GM19238 (cell line): ENCODE data around the gene COX7C.
"Not testable (repeated sequence)": the region's sequence is repeated elsewhere in the genome, so short reads cannot be mapped to it uniquely, and the experiment has no call there.

Experiments
- DNase-seq: peaks from one replicate; pipeline ENCODE4 v3.0.0; 2011; ENCODE audit warnings: low spot score; ENCODE audit not compliant: insufficient read length

Gene COX7C, protein sequence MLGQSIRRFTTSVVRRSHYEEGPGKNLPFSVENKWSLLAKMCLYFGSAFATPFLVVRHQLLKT

DNA sequence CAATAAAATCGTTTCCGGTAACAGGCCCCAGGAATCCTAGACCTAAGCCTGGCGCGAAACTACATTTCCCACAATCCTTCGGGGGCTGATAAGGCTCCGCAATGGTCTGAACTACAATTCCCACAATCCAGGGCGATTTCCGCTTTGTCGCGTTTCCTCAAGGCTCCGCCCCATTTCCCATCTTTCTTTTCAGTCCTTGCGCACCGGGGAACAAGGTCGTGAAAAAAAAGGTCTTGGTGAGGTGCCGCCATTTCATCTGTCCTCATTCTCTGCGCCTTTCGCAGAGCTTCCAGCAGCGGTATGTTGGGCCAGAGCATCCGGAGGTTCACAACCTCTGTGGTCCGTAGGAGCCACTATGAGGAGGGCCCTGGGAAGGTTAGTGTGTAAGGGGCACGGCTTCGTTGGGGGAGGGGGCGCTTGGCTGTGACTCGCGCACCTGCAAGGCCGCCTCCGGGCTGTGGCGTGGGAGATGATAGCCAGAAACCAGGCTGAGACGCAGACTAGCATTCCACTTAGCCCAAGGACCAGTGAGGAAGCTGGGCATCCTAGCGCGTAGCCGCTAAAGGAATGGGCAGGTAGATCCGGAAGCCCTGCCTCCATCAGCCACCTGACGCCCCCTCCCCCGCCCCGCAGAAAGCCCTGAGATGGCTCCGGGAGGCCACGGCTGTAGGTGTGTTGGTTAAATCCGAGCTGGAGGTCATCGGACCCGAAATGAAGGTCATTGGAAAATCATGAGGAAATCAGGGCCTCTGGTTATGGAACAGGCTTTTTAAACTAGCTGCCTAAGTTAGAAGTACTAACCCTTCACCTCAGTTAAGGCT lies at the start of gene COX7C:
Gene COX7C, plus strand, starts transcription at position 186 of the 821 bp plus-strand sequence. Its CDS starts 115 bp downstream, at position 301.
- peak; percentile 78 for DNase-seq

DNA sequence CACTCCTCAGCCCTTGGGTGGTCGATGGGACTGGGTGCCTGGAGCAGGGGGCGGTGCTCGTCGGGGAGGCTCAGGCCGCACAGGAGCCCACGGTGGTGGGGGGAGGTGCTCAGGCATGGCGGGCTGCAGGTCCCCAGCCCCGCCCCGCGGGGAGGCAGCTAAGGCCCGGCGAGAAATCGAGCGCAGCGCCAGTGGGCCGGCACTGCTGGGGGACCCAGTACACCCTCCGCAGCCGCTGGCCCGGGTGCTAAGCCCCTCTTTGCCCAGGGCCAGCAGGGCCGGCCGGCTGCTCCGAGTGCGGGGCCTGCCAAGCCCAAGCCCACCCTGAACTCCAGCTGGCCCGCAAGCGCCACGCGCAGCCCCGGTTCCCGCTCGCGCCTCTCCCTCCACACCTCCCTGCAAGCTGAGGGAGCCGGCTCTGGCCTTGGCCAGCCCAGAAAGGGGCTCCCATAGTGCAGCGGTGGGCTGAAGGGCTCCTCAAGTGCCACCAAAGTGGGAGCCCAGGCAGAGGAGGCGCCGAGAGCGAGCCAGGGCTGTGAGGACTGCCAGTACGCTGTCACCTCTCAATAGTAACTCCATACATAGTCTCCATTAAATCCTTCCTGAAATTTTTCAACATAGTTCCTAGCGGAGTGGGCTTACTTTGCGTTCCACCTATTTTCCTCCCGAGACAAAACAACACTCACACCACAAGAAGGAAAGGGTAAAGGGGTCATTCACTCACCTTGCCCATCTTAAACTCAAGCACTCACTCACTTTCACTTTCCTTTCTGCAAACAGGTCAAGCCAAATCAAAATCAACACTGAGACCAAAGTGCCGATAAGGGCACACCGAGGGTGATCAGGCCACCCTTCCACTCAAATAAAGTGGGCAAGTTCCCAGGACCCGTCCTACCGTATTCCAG lies 48.0 kb upstream of the COX7C start:
- not testable (repeated sequence) for DNase-seq

DNA sequence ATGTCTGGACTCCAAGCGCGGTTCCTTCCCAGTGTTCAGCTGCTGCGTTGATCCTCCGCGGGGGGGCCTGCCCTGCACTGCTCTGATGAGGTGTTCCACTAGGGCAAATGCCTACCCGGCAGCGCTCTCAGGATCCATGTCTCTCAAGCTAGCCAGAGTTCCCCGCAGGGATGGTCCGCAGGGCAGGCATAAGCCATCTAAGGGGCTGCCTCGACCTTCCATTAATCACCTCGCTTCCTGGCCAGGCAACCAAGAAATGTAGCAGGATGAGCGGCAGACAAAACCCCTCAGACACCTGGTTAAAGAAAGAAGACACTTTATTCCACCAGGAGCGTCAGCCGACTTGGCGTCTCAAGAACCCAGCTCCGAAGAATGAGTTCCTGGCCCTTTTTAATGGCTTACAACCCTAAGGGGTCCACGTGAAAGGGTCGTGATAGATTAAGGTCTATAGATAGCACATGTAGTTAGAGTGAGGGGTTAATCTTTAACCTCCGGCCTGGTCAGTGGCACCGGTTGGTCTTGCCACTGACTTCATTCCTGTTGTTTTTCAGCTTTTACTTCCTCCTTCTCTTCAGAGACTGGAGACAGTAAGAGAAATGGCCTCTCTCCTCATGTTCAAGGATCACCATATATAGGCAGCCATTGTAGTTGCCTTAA lies 47.2 kb upstream of the COX7C start:
- no peak for DNase-seq

DNA sequence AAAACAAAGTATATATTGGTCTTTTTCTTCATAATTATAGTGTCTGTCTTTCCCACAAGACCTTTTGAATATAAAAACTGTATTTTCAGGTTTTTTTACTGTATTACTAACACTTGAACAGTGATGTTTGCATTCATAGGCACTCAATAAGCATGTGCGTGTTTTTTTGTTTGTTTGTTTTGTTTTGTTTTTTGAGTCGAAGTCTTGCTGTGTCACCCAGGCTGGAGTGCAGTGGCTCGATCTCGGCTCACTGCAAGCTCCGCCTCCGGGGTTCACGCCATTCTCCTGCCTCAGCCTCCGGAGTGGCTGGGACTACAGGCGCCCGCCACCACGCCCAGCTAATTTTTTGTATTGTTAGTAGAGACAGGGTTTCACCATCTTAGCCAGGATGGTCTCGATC lies 46.6 kb upstream of the COX7C start:
- not testable (repeated sequence) for DNase-seq

DNA sequence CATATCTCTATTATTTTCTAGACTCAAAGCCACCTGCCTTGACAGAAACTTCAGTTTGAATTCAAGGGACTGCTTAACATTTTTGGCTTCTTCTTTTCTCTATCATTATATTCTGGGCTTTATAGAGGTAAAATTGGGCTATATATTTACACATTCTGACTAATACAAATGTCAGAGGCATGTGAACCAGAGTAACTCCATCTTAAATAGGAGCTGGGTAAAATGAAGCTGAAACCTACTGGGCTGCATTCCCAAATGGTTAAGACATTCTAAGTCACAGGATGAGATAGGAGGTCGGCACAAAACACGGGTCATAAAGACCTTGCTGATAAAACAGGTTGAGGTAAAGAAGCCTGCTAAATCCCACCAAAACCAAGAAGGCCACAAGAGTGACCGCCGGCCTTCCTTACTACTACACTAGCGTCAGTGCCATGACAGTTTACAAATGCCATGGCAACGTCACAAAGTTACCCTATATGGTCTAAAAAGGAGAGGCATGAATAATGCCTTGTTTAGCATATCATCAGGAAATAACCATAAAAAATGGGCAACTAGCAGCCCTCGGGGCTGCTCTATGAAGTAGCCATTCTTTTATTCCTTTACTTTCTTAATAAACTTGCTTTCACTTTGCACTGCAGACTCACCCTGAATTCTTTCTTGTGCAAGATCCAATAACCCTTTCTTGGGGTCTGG lies 44.8 kb upstream of the COX7C start:
- DNase-seq: no peak

DNA sequence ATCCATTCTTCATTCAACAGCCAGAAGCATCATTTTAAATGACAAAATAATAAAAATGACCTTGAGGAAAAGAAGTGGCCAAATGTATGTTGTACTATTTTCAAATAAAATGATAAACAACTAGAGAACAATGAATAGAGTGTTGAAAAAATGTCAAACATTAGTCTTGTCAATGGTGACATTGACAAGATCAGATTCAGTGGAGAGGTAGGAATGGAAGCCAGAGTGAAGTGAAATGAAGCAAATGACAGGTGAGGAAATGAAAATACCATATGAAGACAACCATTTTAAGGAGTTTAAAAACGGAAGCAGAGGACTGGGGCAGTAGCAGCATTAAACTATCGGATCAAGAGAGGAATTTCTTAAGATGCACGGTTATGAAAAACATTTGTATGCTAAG lies 38.2 kb upstream of the COX7C start:
- no peak for DNase-seq

DNA sequence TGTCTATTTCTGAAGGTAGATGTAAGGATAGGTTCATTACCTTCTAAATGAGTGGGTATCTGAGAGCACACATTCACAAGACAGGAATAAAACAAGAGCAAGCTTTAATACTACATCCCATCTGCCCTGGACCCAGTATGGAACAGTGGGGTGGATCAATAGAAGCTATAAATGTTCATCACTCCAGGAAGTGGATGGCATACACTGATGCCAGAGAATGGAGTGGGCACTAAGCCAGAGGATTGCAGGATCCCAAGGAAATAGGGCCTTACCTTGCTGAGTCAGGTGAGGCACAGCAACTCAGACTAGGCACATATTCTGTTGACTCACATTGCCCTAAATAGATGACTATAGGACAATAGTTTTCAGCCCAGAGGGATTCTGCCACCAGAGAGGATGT lies 21.3 kb upstream of the COX7C start:
- DNase-seq: no peak

DNA sequence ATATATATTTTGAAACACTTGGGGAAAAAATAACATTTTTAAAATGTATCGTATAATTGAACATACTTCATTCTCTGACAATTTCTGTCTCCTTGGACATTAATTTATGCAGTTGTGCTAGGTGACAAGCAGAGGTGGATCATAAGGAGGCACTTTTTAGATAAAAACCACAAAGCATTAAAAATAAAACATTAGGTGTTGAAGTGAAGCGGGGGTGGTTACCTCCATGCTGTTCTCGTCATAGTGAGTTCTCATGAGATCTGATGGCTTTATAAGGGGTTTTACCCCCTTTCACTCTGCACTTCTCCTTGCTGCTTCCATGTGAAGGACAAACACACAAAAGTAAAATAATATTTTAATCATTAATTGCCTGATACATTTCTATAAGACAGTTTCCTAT lies 11.9 kb upstream of the COX7C start:
- no peak for DNase-seq

DNA sequence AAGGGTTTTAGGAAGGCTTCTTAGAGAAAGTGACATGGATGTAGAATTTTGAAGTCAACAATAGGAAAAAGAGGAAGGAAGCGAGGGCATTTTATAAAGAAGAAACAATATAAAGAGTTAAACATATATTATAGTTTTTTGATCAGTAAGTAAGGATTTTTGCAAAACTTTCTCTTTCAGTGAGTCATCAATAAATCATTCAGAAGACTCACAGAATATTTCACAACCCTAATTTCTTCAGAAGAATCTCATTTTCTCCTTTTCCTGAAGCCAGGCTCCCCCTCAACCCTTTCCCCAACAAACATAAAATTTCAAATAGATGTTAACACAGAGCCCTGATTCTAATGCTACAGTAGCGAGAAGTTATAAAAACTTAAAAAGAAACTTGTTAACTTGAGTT lies 4.3 kb upstream of the COX7C start:
- no peak for DNase-seq

DNA sequence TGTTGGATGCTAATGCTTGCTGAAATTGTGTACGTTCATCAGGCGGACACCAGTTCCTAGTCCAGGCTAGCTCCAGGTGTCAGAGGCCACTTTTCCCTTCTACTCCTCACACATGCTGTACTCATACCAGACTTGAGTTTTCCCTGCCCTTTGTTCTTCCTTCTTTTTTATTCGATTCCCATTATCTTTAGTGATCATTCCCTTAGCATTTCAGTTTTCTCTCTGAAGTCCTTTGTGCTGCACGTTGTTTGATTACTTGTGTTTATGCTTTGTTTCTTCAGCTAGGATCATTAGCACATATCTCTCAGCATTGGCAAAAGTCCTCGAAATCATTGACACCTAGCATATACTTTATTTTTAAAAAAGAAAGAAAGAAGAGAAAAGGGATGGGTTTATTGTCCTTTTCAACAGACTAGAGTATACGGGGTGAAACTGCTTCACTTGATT lies 409 bp upstream of the COX7C start:
- no peak for DNase-seq

DNA sequence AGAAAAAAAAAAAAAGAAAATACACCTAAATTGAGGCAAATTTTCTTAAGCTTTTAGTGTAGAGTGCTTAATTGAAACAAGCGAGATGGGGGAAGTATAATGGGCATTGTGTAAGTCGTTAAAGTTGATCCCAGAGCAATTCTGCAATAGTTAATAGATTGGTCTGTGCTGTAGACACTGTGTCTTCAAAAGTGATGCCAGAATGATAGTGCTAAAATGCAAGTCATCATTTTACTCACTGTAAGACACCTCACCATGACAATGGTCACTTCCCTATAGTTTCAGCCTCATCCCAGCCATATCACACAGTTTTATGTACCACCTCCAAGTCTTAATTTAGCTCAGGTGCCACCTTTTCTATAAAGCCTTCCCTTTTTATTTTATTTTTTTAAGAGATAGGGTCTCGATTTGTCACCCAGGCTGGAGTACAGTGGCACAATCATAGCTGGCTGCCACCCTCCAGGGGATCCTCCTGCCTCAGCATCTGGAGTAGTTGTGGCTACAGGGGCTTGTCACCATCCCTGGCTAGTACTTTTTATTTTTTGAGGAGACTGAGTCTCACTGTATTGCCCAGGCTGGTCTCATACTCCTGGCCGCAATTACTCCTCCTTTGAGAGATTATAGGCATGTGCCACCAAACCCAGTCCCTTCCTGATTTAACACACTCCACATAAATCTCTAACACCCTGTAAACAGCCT lies 6.2 kb downstream of the COX7C start:
- DNase-seq: no peak

DNA sequence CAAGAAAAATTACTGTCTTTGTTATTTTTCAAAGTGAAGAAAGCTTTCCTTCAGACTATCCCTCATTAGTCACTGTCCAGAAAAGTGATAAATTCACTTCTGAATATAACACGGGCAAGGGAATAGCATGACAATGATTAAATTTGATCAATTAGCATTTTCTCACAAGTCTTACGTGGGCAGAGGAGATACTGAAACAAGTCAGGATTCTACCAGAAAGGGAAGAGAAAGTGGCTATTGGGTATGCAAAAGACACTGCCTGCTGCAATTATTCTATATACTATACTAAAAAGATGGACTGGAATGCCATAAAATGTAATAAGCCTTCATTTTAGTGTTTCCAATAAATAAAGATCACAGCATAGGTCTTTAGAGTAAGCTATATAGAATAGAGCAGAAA lies 7.4 kb downstream of the COX7C start:
- no peak for DNase-seq

DNA sequence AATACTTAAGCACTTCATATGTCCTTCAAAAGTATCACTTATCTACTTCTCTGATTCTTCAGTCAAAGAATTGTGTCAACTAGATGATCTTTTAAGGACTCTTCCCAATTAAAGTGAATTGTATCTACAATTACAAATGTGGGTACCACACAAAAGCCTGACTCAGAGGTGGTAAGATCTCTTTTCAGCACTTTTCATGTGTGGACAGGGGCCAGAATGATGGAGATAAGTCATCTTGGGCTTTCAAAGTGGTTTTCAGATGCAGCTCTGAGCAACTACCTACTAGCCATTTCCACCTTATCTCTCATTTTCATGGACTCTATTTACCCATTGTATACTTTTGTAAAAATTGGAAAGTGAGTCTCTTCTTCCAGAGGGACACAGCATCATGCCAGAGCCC lies 8.4 kb downstream of the COX7C start:
- DNase-seq: no peak

DNA sequence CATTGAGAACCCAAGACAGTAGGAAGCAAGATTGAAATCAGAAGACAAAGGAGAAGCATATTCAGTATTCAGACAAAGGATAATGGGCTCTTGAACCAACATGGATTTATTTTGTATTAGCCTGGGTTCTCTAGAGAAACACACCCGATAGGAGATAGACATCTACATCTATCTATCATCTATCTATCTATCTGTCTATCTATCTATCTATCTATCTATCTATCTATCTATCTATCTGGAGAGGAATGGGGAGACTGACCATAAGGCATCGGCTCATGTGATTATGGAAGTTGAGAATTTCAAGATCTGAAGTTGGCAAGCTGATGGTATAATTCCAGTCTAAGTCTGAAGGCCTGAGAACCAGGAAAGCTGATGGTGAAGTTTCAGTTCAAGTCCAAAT lies 13.4 kb downstream of the COX7C start:
- no peak for DNase-seq

DNA sequence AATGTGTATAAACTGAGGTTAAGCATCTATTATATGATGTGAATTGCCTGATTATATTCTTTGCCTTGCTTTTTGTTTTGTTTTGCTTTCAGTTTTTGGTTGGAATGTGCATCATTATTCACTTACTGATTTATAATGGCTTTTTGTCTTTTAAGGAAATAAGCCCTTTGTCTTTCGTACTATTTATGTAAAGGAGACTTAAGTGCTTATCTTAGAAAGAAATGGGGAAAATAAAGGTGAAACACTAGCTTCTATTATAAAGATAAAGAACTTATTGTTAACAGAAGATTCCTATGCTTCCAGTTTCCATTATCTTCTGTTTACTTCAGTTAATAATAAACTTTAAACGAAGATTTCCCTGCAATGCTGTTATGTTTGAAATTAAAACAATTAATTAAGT lies 23.3 kb downstream of the COX7C start:
- no peak for DNase-seq

DNA sequence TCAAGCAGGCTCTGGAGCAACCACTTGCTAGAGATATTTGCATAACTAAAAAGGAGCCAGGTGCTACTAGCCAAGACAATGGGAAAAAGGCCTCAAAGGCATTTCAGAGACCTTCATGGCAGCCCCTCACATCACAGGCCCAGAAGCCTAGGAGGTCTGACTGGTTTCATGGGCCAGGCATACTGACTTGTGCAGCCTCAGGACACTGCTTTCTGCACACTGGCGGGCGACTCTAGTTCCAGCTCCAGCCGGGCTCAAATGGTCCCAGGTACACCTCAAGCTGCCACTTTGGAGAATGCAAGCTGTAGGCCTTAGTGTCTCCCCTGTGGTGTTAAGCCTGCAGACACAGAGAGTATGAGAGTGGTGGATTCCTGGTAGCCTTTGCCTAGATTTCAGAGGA lies 27.1 kb downstream of the COX7C start:
- DNase-seq: no peak

DNA sequence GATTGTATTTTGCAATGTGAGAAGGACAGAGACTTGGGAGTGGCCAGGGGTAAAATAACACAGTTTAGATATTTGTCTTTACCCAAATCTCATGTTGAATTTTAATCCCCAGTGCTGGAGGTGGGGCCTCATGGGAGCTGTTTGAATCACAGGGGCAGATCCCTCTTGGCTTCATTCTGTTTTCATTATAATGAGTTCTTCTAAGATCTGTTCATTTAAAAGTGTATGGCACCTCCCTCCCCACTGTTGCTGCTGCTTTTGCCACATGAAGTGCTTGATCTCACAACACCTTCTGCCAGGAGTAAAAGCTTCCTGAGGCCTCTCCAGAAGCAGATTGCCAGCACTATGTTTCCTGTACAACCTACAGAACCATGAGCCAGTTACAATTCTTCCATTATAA lies 28.1 kb downstream of the COX7C start:
- no peak for DNase-seq

DNA sequence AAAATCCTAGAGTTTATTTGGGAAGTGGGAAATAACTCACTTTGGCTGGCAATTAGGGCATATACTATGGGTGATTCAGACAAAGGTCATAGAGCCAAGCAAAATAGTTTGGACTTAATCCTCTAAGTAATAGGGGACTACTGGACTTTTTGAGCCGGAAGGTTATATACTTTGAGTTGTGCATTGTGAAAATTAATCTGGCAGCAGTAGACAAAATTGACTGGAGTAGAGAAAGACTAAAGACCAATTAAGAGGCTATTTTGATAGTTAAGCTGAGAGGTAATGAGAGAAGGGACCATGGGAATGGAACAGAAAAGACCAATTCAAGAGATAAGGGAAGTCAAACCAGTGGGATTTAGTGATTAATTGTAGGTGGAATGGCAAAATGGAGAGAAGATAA lies 28.9 kb downstream of the COX7C start:
- no peak for DNase-seq

DNA sequence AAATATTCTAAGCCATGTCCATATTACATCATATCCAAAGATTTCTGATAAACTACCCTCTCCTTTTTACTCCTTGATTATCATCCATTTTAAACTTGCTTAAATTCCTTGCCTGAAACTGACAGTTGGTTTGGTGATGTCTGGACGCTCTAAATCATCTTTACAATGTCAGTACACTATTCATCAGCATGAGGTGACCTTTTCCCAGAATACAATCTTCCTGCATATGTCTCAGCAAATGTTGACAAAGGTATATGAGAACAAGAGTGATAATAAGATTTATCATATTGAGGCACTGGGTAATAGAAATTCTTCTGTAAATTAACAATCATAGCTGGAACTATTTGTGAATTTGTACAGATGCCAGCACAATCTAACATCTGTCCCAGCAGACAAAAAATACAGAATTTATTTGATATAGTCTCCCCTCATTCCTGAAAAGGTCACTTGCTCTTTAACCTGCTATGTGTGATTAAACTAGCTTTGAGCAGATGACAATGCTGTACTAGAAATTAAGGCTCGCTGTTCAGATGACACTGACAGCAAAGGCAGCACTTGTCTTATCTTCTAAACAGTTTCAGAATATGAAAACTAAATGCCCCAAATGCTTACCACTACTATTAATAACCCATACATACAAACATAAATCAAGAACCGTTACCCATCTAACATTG lies 32.2 kb downstream of the COX7C start:
- no peak for DNase-seq

DNA sequence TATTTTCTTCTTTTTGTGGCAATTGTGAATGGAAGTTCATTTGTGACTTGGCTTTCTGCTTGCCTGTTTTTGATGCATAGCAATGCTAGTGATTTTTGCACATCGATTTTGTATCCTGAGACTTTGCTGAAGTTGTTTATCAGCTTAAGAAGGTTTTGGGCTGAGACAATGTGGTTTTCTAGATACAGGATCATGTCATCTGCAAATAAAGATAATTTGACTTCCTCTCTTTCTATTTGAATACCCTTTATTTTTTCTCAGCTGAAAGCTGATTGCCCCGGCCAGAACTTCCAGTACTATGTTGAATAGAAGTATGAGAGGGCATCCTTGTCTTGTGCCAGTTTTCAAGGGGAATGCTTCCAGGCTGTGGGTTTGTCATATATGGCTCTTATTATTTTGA lies 43.0 kb downstream of the COX7C start:
- not testable (repeated sequence) for DNase-seq
